Heart left ventricle (tissue), 13 donors: ENCODE data around the gene SORL1-AS1.

ENCODE experiments used
- CTCF ChIP-seq, 12 donors: fragments of 200-600 bp; sonication (generic) in 4 of 12; IDR thresholded peaks; one replicate each; pipeline versions ENCODE4 v1.5.0 to v1.8.0; 2018 to 2022; ENCODE audit warnings: antibody characterized with exemption in 12 of 12, mild to moderate bottlenecking in 5 of 12
- POLR2A ChIP-seq, 2 donors: fragments of 450-650 bp; IDR thresholded peaks; one replicate each; pipeline ENCODE4 v1.6.1; 2017; ENCODE audit warnings: antibody characterized with exemption in 2 of 2, mild to moderate bottlenecking in 2 of 2, moderate library complexity in 2 of 2
- donor health status: ischemic (EF 13 %, LVEDD 7.1; RV severe dilation, severe dysfunction).
- donor health status: DM: no; HTN: yes; CAD: no.
- donor health status: DM: no; HTN: no; CAD: no.
- donor health status: ischemic (EF 25% LVEDD 6.9; RV normal size, moderate dysfunction).
- donor health status: ischemic (EF 25% LVEDD 5.7; RV mildly dilated, moderate dysfunction).
- donor health status: ischemic (EF 35%, LVEDD 5.7; RV mildly dilated, moderate dysfunction).
- donor health status: nonischemic (EF 11% LVEDD 7.7; RV severe dilation, severe dysfunction).
- donor health status: DM: yes; HTN: yes; CAD: no.
- donor health status: PGD.
- donor health status: ischemic (EF 29% LVEDD 5.4; RV normal size, mild dysfunction).
- donor health status: nonischemic (EF 23%, LVEDD 6.1; RV moderate dilation, normal function).

GRCh38 chr11:121488641-121489040 is 35.9 kb upstream of the SORL1-AS1 start:
- TF ChIP-seq CTCF (IDR thresholded peaks at IDR 0.05), result no peak
- TF ChIP-seq POLR2A (IDR thresholded peaks at IDR 0.05), result no peak
